Spinal cord (tissue), 10 donors: ENCODE results near the gene PRKAR2A. TPM values are rescaled to one million over a fixed set of nuclear protein-coding genes. Genes with fewer than 3 reads are reported as not detected.
"Not testable (repeated sequence)": the region's sequence is repeated elsewhere in the genome, so short reads cannot be mapped to it uniquely, and the experiment has no call there.

ENCODE experiments used
- DNase-seq, 6 donors: peaks; one replicate each; pipeline versions ENCODE4 v3.0.0 to v3.0.0-alpha.2; 2013 to 2015; ENCODE audit warnings: low spot score in 6 of 6, low read depth in 4 of 6
- H3K27ac ChIP-seq: one replicate; pipeline ENCODE4 v1.5.1; 2013; ENCODE audit warnings: low read depth, low read length, control low read depth
- H3K27me3 ChIP-seq: one replicate; pipeline ENCODE4 v1.6.1; 2013; ENCODE audit warnings: low read length; ENCODE audit not compliant: control insufficient read depth, insufficient read depth
- H3K36me3 ChIP-seq: one replicate; pipeline ENCODE4 v1.6.1; 2013; ENCODE audit warnings: low read length; ENCODE audit not compliant: control insufficient read depth, insufficient read depth
- H3K4me1 ChIP-seq: one replicate; pipeline ENCODE4 v1.6.1; 2013; ENCODE audit warnings: low read length; ENCODE audit not compliant: control insufficient read depth, insufficient read depth
- H3K4me3 ChIP-seq: one replicate; pipeline ENCODE4 v1.5.1; 2013; ENCODE audit warnings: low read depth, low read length, control low read depth
- H3K9me3 ChIP-seq: one replicate; pipeline ENCODE4 v1.6.1; 2013; ENCODE audit warnings: low read length; ENCODE audit not compliant: control insufficient read depth, insufficient read depth
- WGBS: methylation state at CpG from one replicate; pipeline ENCODE4 v1.1.5; 2013; ENCODE audit warnings: missing lambda C conversion rate; ENCODE audit not compliant: insufficient coverage; 5-methylcytosine and 5-hydroxymethylcytosine counted together
- polyA plus RNA-seq, 2 donors: library from polyadenylated mRNA; unstranded; fragments of 120-200 nt; gene quantifications; one replicate each; pipeline ENCODE4 v1.2.1, GENCODE V29; 2013; ENCODE audit not compliant: insufficient read length in 2 of 2
- total RNA-seq, 2 donors: library from RNA; depleted of rRNA in 1 of 2; stranded (reverse); fragments of 120-200 nt in 1 of 2; fragments of >200 nt in 1 of 2; gene quantifications; one replicate each; pipeline versions ENCODE4 v1.2.3 to v1.2.4, GENCODE V29; 2013 to 2014
- donor health status: healthy.

PRKAR2A gene
- total and polyA plus RNA-seq, 4 donors: 29.2 to 40.3 (median 34.4) TPM

DNA sequence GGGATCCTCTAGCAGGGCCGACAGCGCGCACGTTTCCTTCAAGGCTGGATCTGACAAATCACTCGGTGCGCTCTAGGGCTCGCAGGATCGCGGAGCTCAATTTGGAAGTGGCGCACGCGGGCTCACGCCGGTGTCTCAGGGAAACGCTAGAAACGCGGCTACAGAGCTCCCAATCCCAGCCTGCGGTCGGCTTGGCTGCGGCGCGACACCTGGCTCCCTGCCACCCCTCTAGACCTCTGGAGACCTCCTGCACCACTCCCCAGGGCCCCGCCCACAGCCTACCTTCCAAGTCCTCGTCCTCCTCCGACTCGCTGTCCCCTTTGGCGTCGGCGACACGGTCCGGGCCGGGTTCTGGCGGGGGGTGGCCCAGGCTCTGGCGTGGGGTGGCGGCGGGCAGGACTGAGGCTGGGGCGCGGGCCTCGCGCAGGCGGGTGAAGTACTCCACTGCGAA, 596 bp downstream of the PRKAR2A start:
- DNase-seq: peak in 4 of 6 donors; percentile 29 to 85 (median 61)
- Histone ChIP-seq H3K9me3 (no peaks in the 10 kb centered on the region), H3K4me3 (peak overlapping the region; percentile 73), H3K27ac (peak overlapping the region; percentile 90), H3K27me3 (no peaks in the 10 kb centered on the region), H3K4me1 (peaks cover 38% of the 10 kb centered on the region), H3K36me3 (no peaks in the 10 kb centered on the region)
- under 1% methylated on average over 42 of the region's 42 CpGs for WGBS

DNA sequence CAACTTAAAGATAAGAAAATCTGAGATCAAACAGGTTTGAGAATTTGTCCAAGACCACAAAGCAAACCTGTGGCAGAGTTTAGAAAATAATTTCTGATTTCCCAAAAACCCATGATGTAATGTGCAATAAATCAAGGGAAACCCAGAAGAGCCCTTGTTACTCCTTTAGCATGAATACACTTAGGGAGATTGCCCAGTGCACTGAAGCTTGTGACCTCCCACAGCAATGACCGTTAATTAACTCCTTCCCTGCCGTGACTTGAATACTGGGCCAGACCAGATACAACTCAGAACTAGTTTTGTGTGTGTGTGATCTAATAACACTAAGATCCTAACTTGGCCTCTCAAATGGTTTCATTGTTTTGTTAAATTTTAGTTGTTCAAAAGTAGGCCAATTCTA, 2.5 kb downstream of the PRKAR2A start:
- Histone ChIP-seq H3K36me3 (no peaks in the 10 kb centered on the region), H3K9me3 (no peaks in the 10 kb centered on the region), H3K4me1 (peaks cover 26% of the 10 kb centered on the region), H3K27me3 (no peaks in the 10 kb centered on the region), H3K4me3 (no peak overlapping the region), H3K27ac (no peak overlapping the region)
- WGBS: no CpG with 5 or more reads among the region's 2 CpGs
- DNase-seq: peak in 1 of 6 donors; percentile 26

DNA sequence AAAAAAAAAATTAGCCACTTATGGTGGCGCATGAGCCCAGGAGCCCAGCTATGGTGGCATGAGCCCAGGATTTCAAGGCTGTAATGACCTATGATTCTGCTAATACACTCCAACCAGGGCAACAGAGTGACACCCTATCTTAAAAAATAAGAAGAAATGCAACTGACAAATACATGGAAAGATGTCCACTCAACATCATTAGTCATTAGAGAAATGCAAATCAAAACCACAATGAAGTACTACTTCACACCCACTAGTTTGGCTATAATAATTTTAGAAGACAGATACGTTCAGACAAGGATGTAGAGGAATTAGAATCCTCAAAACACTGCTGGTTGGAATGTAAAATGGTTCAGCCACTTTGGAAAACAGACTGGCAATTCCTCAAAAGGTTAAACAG, 10.5 kb downstream of the PRKAR2A start:
- 83% methylated on average over 1 of the region's 2 CpGs for WGBS
- no peaks in the 10 kb centered on the region for H3K9me3 ChIP-seq
- H3K36me3 ChIP-seq: peaks cover 20% of the 10 kb centered on the region
- no peak for DNase-seq
- no peak overlapping the region for H3K27ac ChIP-seq
- H3K4me3 ChIP-seq: no peak overlapping the region
- no peaks in the 10 kb centered on the region for H3K27me3 ChIP-seq
- H3K4me1 ChIP-seq: no peaks in the 10 kb centered on the region

DNA sequence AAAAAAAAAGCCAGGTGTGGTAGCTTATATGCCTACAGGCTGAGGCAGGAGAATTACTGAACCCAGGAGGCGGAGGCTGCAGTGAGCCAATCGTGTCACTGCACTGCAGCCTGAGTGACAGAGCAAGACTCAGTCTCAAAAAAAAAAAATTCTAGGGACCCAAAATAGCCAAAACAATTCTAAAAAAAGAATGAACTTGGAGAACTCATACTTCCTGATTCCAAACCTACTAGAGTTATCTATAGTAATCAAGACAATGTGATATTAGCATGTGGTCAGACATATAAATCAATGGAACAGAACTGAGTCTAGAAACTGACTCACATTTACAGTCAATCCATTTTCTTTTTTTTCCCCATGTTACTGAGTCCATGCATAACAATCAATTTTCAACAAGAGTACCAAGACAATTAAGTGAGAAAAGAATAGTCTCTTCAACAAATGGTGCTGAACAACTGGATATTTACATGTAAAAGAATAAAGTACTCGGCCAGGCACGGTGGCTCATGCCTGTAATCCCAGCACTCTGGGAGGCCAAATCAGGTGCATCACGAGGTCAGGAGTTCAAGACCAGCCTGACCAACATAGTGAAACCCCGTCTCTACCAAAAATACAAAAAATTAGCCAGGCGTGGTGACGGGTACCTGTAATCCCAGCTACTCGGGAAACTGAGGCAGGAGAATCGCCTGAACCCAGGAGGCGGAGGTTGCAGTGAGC, 11.9 kb downstream of the PRKAR2A start:
- WGBS: 100% methylated on average over 2 of the region's 11 CpGs
- H3K36me3 ChIP-seq: peaks cover 20% of the 10 kb centered on the region
- H3K9me3 ChIP-seq: no peaks in the 10 kb centered on the region
- H3K27me3 ChIP-seq: no peaks in the 10 kb centered on the region
- H3K27ac ChIP-seq: no peak overlapping the region
- no peak for DNase-seq
- no peaks in the 10 kb centered on the region for H3K4me1 ChIP-seq
- no peak overlapping the region for H3K4me3 ChIP-seq

DNA sequence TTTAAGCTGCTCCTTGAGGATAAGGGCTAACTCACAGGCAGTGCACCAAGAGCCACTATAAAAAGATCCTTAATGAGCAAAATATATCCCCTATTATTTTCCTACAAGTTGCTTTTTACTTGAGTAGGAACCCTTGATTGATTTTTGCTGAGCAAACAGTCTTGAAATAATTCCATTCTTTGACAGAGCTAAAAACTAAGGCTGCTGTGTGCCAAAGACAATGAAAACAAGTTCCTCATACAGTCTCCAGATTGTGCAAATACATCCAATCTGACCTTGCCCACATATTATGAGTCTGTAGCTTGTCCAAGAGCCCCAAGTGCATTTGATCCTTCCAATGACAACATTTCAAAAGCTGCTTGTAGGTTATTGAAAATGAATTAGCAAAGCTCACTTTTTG, 15.0 kb downstream of the PRKAR2A start:
- H3K27ac ChIP-seq: no peak overlapping the region
- no peaks in the 10 kb centered on the region for H3K27me3 ChIP-seq
- H3K36me3 ChIP-seq: peaks cover 8% of the 10 kb centered on the region
- no peaks in the 10 kb centered on the region for H3K4me1 ChIP-seq
- H3K4me3 ChIP-seq: no peak overlapping the region
- DNase-seq: no peak
- H3K9me3 ChIP-seq: no peaks in the 10 kb centered on the region

DNA sequence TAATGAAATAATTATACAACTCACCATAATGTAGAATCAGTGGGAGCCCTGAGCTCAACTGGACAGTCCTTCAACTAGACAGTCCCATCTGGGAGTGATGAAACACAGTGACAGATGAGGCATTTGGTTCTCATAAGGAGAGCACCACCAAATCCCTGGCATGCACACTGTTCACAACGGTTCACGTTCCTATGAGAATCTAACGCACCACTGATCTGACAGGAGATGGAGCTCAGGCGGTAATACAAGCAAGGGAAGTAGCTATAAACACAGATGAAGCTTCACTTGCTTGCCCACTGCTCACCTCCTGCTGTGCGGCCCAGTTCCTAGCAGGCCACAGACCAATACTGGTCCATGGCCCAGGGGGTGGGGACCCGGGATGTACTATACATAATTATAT, 17.0 kb downstream of the PRKAR2A start:
- H3K27ac ChIP-seq: no peak overlapping the region
- no peaks in the 10 kb centered on the region for H3K27me3 ChIP-seq
- H3K4me1 ChIP-seq: no peaks in the 10 kb centered on the region
- 68% methylated on average over 3 of the region's 6 CpGs for WGBS
- no peak overlapping the region for H3K4me3 ChIP-seq
- DNase-seq: no peak
- no peaks in the 10 kb centered on the region for H3K9me3 ChIP-seq
- H3K36me3 ChIP-seq: peaks cover 8% of the 10 kb centered on the region

DNA sequence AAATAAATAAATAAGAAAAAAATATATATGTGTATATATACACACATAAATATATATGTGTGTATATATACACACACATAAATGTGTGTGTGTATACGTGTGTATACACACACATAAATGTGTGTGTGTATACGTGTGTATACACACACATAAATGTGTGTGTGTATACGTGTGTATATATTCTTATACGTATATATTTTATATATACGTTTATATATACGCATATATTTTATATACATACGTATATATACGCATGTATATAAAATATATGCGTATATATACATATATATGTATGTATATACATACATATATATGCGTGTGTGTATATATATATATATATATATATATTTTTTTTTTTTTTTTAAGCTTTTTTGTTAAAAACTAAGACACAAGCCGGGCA, 18.1 kb downstream of the PRKAR2A start:
- WGBS: no CpG with 5 or more reads among the region's 11 CpGs
- not testable (repeated sequence) for DNase-seq, H3K4me3 ChIP-seq, H3K9me3 ChIP-seq, H3K27ac ChIP-seq, H3K36me3 ChIP-seq, H3K27me3 ChIP-seq, H3K4me1 ChIP-seq

DNA sequence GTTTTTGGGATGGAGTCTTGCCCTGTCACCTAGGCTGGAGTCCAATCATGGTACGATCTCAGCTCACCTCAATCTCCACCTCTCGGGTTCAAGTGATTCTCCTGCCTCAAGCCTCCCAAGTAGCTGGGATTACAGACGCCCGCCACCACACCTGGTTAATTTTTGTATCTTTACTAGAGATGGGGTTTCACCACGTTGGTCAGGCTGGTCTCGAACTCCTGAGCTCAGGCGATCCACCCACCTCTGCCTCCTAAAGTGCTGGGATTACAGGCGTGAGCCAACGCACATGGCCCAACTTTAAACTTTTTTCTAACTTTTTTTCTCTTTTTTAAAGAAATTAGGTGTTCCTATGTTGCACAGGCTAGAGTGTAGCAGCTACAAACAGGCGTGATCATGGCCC, 19.8 kb downstream of the PRKAR2A start:
- not testable (repeated sequence) for H3K4me3 ChIP-seq, H3K36me3 ChIP-seq, H3K27me3 ChIP-seq, DNase-seq, H3K27ac ChIP-seq, H3K4me1 ChIP-seq, H3K9me3 ChIP-seq
- 100% methylated on average over 3 of the region's 10 CpGs for WGBS

DNA sequence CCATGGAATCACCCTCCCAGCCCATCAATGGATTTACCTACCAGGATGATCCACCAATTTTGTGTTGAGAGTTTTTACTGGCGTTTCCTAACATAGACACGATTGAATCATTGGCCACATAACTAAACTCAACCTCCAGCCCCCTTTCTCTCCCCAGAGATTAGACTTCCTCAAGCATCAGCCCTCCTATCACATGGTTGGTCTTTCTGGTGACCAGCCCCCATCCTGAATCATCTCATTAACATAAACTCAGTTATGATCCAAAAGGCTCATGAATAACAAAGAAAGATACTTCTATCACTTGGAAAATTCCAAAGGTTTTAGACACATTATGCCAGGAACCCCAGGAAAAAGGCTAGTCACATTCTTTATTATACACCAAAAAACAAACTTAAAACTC, 21.2 kb downstream of the PRKAR2A start:
- 83% methylated on average over 2 of the region's 2 CpGs for WGBS
- Histone ChIP-seq H3K9me3 (no peaks in the 10 kb centered on the region), H3K27me3 (no peaks in the 10 kb centered on the region), H3K4me1 (no peaks in the 10 kb centered on the region), H3K27ac (no peak overlapping the region), H3K36me3 (no peaks in the 10 kb centered on the region), H3K4me3 (no peak overlapping the region)
- DNase-seq: no peak

DNA sequence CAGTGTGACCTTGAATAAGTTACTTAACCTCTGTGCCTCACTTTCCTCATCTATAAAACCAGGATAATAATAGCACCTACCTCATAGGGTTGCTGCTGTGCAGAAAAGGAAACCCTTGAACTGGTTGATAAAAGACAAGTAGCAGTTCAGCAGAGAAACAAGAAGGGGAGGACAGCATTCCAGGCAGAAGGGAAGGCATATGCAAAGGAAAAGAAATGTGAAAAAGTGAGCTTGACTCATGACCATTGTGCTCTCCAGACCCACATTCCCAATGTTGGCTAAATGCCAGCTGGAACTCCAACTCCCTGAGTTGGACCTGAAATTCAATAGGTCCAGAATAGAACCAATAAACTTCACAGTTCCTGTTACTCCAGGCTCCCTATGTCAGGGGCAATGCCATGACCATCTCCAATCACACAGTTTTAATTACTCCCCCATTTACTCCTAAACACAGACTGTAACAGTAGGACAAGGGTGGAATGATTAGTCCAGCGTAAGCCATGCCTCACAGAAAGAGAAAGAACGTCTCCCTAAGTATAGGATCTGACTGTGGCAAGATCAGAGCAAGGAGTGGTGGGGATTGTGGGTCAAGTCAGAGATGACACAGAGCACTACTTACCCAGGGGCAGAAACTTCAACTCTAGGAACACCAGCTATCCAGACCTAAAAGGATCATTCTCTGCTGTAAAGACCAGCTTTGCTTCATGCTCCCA, 26.9 kb downstream of the PRKAR2A start:
- Histone ChIP-seq H3K27me3 (no peaks in the 10 kb centered on the region), H3K4me1 (no peaks in the 10 kb centered on the region), H3K9me3 (no peaks in the 10 kb centered on the region), H3K27ac (no peak overlapping the region), H3K4me3 (no peak overlapping the region), H3K36me3 (no peaks in the 10 kb centered on the region)
- WGBS: no CpG with 5 or more reads among the region's 2 CpGs
- peak in 2 of 6 donors; percentile 6 to 25 for DNase-seq
